ENCODE measurements around the gene BTG4.

The BTG4 gene

DNA sequence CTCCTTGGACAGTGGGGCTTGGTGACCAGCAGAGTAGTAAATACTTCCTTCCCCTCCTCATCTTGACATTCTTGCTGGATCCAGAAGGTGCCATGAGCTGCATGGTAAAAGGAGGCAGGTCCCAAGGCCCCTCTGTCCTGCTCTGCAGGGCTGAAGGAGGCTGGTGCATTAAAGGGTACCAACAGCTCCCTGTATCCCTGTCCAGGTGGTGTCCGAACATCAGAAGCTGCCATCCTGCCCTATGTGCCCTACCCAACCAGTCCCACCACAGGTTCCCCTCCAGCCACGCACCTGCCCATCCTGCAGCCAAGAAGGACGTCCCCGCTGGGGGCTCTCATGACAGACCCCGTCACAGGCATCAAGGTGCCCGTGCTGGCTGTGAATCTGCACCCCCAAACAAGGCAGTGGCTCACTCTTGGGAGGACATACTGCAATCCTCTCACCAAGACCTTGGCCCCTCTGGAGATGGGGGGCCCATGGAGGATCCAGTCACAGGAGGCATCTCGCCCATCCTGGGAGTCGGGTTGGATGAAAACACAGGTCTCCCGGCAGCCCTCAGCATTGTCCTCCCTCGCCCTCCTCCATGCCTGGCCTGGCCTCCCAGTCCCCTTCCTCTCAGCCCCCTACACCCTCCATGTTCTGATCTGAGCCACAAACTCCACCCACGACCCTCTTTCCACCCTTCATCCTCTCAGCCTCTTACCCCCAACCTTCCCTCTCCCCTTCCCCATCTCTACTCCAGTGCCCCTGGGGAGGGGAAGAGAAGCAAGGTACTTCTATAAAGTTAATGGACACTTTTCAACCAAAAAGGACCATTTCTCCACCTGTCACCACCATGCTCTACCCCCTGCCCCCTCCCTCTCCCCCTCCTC, 55.1 kb downstream of the BTG4 start:
- in situ Hi-C loops (cut with MboI; ENCODE audit: low sequenced_read_pairs) = no loop called here

DNA sequence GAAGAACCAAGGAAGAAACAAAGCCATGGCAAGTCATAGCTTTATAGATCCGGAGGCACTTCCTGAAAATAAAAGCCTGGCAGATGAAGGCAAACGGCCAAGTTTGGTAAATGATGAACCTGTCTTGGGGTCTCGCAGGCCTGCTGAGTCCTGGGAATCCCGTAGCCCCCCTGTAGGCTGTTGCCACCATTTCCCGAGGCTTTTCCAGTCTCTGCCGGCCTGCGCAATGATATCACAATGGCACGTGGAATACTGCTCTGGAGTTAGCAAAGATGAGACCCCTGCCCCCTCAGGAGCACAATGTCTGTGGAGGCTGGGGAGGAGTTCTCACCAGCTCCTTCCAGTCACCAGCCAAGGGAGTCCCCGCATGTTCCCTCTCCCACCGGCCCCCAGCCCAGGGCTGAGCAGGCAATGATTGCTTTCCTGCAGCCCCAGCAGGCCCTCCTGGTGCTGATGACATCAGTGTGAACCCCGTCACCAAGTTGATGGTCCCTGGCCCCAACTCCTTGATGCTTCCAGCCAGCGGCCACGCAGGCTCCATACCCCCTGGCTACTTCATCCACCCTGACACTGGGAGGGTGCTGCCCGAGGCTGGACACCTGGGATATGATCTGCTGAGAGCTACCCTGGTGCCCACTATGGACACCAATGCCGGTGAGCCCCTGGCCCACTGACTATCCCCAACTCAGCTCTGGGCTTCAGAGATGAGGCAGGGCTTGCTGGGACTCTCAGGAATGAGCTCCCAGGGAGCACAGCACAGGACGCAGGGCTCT, 55.9 kb downstream of the BTG4 start:
- in situ Hi-C loops (cut with MboI; ENCODE audit: low sequenced_read_pairs) = no loop called here

DNA sequence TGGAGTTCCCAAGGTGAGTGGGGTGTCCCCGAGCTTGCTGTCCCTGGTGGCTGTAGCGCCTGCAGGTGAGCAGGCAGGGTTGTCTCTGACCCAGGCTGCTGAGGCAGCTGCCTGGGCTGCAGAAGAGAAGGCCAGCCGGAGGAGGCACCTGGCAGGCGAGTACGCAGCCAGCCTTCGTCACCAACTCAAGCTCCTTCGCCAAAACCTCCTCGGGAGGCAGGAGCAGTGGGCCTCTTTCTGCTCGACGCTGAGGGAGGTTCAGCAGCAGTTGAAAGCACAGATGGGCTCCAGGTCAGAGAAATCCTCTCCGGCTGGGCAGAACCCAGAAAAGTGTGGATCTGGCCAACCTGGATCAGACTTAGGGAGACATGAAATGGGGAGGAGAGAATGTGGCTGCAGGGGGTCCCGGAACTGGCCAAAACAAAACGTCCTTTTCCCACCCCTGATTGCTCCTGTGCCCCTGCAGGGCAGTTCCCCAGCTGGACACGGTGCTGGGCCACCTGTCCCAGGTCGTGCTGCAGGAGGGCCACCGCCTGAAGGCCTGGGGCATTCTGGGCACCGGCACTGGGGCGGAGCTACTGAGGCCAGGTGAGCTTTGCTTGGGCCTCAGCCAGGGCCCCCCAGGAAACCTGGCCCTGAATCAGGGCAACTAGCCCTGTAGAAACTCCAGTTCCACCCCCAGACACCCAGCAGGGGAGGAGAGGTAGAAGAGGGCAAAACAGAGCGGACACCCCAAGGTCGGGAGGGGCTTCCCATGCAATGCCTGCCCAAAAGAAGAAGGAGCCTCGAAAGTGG, 56.7 kb downstream of the BTG4 start:
- in situ Hi-C loops (cut with MboI; ENCODE audit: low sequenced_read_pairs) = no loop called here

DNA sequence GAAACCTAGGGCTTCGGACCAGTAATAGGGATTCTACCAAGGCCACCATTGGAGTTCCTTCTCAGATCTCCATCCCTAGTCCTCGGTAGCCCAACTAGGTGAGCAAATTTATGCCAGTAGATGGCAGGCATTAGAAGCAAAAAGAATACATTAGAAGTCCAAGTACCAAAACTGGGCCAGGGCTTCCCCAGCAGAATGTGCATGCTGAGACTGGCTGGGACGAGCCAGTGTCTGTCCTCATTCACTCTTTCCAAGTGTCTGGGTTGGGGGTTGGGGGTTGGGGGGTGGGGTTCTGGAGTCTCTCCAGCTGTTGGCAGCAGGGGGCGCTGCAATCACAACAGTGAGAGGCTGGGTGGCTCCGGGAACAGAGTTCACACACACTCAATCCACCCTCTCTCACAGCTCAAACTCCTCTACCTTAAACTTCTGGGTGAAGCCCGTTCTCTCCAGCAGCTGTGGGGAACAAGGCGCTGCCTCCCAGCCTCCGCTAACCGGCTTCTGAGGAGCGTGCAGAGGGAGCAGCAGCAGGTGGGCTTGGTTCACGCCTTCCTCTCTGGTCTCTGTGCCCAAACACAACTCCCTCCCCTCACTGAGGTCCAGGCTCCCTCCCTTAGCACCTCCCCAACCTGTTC, 57.5 kb downstream of the BTG4 start:
- in situ Hi-C loops (cut with MboI; ENCODE audit: low sequenced_read_pairs) = no loop called here

DNA sequence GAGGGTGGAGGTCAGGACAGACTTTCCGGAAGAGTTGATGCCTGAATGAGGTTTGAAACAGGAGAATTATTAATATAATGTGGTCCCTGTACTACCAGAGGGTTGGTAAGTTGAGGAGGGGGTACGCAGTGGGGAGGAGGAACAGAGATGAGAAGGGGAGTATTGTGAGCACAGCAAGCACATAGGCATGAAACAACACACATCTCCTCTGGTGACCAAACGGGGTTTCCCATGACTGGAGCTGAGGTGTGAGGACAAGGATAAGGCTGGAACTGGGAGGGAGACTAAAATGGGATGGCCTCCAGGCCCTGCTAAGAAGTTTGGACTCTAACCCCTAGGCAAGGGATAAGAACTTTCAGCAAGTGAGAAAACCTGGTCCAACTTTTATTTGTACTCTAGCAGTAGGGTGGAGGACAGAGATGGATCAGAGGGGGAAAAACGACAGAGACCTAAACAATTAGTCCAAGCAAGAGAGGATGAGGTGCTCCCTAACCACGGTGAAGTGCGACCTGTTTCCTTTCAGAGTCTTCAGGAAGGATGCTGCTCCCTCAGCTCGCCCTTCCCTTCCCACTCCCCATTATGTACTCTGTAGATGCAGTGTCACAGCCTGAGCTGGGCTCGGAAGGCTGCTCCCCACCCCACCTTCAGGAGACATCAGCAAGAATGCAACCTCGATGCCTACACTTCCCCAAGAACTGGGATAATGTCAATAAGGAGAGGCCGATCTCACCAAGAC, 59.2 kb downstream of the BTG4 start:
- in situ Hi-C loops (cut with MboI; ENCODE audit: low sequenced_read_pairs) = no loop called here

DNA sequence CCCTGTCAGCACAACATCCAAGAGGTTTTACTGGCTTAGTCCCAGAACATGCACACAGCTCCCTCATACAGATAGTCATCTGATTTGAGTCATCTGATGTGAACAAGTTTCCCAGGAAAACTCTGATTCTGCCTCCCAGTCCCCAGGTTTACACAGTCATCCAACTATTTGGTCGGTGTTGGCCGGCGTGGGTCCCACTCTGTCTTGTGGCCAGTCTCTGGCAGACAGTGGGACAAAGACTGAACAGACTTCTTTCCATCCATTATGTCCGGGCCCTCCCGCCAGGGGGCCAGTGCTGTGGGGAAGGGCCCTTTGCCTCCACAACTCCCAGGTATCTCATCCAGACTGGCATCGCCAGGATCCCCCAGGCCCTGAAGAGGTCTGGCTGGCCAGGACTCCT, 60.0 kb downstream of the BTG4 start:
- in situ Hi-C loops (cut with MboI; ENCODE audit: low sequenced_read_pairs) = no loop called here

DNA sequence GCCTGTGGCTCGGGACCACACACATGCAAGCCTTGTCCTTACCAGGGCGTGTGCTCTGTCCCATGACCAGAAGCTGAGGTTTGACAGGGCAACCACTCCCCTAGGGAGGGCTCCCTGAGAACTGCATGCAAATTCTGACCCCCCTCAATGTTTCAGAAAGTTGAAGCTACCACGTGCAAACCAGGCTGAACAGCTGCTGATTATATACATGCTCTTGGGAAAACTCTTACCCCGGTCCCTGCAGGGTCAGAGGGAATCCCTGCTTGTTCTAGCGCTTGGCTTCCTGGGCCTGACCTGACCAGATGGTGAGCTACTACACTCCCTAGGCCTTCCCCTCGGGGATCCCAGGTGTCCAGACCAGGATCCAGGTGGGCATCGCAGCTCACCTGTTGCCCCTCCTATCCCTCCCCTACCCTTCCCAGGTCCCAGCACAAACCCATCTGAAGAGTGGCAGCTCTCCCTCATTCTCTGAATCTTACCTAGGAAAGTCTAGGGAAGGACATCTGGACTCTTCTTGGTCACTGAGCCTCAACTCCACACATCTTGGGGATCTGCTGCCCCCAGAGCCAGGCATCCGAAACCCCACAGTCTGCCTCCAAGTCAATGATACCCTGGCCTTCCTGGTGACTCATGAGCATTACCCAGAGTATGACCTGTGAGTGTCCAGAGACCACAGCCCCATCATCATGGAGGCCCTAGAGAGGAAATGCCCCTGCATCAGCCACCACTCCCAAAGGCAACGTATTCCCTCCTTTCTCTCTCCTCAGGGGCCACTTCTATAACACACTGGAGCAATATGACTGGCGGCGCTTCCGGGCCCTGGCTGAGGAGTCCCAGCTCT, 61.5 kb downstream of the BTG4 start:
- in situ Hi-C loops (cut with MboI; ENCODE audit: low sequenced_read_pairs) = no loop called here

DNA sequence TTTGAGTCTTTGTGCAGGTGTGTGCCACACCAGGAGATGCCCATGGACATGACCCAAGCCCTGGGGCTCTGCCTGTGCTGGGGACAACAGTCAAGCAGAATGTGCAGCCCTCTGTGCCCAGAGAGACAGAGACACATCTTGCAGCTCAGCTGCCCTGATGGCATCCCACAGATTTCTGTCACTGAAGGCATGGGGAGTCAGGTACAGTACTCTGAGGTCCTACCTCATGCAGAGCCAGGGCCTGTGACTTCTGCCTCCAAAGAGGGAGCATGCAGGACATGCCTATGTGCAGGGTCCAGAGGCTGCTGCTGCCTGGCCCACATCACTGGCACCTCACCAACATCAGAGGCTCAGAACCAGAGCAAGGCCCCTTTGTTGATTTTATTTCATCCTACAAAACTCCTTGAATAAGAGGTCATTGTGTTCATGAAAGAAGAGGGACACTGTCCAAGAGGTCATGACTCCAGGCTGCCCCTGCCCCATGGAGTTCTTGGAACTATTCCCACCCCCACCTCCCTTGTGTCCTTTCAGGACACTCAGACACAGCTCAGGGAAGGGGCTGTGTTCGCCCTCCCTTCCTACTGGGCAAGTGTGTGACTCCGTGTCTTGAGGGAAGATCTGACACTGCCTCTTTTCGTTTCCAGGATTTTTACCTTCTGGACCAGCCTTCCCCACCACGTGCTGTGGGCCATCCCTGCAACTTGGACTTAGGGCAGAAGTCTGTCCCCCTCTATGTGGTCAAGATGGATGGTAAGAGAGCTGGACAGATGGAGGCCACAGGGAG, 62.3 kb downstream of the BTG4 start:
- in situ Hi-C loops (cut with MboI; ENCODE audit: low sequenced_read_pairs) = no loop called here

DNA sequence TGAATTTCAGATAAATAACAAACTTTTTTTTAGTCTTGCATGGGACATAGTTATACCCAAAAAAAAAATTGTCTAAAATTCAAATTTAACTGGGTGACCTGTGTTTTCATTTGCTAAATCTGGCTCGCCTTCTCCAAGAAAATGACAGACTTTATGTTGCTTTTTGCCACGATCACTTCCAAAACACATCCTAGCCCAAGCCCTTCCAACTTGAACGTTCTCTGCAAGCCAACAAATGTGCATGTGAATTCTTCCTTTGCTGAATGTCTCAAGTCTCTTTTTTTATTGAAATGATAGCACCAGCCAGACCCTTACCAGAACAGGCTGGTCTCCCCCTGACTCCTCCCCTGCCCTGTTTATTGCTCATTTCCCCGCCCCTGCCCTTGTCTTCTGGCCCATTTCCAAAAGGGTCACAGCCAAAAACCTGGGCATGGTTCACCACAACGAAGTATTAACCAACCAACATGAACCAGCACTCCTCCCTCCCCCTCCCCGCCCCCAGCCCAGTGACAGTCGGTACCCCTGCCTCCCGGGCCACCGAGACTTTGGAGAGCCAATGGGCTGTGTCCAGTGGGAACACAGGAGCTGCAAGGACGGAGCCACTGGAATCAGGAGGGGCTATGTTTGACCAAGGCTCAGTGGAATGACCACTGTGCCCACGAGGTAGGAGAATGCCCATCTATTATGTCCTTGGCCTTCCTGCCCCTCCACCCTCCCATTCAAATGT, 63.2 kb downstream of the BTG4 start:
- in situ Hi-C loops (cut with MboI; ENCODE audit: low sequenced_read_pairs) = no loop called here

DNA sequence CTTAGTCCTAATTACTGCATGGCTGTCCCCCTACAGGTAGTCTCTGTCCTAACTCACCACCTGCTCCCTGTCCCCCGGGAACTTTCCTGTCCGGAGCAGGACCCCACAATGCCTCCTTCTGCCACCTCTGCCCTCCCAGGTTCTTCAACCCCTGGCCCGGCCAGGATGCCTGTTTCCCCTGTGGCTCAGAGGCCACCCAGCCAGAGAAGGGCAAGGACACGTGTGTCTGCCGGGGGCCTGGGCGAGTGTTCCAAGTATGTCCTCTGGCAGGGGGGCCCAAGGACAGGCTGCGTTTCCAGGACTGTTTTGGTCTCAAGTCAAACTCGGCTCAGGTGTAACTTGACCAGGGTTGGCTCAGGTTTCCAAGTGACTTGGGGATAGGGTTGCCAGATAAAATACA, 63.8 kb downstream of the BTG4 start:
- in situ Hi-C loops (cut with MboI; ENCODE audit: low sequenced_read_pairs) = no loop called here

DNA sequence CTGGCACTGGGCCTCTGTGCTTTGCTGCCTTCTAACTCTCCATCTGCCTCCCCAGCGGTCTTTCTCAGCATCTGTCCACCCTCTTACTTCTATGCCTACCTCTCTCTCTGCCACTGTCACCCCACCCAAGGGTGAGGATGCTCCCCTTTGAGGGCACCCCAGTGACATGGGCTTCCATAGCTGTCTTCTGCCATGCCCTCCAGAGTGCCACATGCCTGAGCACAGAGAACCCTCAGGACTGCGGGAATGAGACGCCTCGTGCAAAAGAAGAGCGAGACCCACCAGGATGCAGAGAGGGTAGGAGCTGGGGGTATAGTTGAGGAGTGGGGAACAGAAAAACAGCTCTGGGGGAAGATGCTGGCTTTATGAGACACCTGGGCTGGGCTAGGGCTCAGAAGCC, 64.3 kb downstream of the BTG4 start:
- in situ Hi-C loops (cut with MboI; ENCODE audit: low sequenced_read_pairs) = no loop called here

DNA sequence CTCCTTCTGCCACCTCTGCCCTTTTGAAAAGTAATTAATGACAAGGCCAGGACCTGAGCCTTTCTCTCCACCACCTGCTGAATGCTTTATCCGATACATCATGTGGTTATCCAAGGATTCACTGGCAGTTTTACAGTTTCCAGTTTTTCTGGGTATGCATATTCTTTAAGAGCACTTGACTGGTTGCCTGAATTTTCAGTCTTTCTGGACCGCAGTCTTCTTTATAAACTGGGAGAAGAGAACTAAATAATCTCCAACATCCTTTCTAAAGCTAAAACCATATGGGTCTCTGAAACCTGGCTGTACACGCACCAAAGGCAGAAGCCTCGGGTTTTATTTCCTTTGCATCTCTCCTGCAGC, 65.1 kb downstream of the BTG4 start:
- in situ Hi-C loops (cut with MboI; ENCODE audit: low sequenced_read_pairs) = no loop called here

DNA sequence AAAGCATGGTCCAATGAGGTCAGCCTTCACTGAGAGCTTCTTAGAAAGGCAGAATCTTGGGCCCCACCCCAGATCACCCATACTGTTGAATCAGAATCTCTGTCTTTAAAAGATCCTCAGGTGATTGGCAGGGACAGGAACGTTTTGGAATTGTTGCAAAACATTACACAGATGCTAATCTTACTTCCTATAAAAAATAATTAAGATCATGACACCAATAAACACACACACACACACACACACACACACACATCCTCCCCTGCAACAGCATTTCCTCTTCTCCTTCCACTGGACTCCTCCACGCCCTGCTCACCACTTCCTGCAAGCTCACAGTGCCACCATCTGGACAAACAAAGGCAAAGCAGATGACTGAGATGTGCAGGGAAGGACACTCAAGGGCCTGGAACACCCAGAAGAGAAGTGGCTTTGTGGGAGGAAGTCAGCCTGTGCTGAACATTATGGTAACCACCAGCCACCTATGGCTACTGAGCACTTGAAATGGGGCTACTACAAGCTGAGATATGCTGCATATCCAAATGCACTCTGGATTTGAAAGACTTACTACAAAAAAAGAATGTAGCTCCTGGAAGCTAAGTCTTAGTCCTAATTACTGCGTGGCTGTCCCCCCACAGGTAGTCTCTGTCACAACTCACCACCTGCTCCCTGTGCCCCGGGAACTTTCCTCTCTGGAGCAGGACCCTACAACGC, 65.6 kb downstream of the BTG4 start:
- in situ Hi-C loops (cut with MboI; ENCODE audit: low sequenced_read_pairs) = no loop called here

DNA sequence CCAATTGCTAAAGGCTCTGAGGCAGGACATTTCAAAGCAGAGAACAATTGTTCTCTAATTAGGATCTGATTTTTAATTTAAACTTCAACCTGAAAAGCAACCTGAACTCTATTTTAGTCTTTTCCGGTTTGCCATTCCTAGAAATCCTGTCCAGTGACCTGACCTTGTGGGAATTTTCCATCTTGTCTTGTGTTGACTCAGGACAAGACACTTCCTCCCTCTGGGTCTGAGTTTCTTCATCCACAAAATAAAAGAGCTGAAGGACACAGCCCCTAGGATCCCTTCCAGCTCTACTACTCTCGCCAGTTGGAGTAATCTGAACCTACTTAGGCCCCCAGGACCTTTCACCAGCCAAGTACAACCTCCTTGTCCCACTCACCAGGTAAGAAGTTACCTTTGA, 66.6 kb downstream of the BTG4 start:
- in situ Hi-C loops (cut with MboI; ENCODE audit: low sequenced_read_pairs) = no loop called here
